Limb (tissue), 2 donors: ENCODE measurements around the gene PYURF.

ENCODE experiments used
- DNase-seq, 2 donors: peaks; one replicate each; pipeline ENCODE4 v3.0.0-alpha.2; 2016; ENCODE audit errors: extremely low spot score in 2 of 2

The PYURF gene

DNA sequence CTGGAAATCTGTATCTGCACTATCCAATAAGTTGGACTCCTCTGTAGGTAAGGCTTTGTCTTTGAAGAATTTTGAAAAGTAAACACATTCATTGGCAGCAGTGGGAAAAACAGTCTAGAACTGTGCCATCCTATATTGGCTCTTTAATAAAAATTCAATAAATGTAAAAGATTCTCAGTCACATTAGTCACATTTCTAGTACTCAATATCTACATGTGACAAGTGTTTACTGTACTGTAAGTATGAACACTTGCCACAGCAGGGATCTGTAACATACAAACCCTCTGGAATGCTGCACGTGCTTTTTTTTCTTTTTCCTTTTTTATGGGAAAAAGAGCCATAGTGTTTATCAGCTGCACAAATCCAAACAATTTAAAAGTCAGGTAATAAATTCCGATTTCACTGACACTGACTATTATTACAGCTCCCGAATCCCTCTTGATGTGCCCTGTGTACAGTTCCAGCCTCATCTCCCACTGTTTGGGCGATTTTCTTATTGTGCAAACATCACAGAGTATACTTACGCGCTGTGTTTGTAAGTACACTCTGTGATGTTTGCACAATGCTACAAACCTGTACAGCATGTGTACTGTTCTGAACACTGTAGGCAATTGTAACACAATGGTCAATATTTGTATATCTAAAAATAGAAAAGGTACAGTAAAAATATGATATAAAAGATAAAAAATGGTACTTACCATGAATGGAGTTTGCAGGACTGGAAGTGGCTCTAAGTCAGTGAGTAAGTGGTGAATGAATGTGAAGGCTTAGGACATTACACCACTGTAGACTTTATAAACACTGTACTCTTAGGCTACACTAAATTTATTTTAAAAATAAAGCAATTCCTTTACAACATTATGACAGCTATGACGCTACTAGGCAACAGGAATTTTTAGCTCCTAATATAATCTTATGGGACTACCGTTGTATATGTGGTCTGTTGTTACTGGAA is 8.7 kb downstream of the PYURF start:
- DNase-seq: no peak

DNA sequence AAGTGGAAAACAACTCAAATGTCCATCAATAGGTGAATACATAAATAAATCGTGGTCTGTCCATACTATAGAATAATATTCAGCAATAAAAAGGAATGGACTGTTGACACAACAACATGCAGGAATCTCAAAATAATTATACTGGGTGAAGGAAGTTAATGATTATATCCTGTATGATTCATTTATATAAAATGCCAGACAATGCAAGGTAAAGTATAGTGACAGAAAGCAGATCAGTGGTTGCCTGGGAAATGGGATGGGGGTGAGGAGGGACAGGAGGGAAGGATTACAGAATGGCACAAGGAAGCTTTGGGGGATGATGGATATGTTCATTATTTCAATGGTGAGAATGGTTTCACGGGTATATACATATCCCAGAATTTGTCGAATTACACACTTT is 12.3 kb downstream of the PYURF start:
- no peak for DNase-seq

DNA sequence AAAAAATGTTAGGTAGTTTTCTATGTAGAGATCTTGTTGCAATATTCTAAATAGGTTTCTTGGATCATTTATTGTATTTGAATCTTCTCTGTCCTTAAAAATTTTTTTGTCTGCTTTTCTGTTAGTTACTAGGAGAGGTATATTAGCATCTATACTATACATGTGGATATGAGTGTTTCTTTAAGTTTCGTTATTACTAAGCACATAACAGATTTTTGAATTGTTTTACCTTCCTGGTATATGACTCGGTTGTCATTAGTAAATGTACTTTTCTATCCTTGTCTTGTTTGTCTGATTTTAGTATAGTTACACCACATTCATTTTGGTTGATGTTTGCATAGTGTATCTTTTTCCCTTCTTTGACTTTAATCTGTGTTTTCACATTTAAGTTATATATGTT is 20.2 kb downstream of the PYURF start:
- DNase-seq: no peak

DNA sequence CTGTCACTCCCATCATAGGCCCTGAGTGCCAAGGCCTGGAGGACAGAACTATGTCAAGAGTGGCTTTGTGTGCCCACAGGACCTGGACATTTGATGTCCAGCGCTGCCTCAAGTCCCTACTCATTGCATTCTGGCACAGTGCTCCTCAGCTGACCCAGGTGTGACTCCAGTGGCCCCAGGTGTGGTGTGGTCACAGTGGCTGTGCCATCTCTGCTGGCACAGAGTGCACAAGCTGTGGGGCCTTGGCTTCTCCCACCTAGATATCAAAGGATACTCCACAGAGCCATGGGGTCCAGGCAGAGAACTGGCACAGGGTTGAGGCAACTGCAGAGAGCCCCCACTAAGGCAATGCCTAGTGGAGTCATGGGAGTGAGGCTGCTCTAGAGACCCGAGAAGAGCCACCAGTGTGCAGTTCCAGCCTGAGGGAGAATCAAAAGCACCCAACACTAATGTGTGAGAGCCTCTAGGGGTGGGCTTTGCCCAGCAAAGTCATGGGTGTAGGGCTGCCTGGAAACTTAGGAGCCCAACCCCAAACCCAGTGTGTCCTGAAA is 25.6 kb downstream of the PYURF start:
- DNase-seq: no peak

DNA sequence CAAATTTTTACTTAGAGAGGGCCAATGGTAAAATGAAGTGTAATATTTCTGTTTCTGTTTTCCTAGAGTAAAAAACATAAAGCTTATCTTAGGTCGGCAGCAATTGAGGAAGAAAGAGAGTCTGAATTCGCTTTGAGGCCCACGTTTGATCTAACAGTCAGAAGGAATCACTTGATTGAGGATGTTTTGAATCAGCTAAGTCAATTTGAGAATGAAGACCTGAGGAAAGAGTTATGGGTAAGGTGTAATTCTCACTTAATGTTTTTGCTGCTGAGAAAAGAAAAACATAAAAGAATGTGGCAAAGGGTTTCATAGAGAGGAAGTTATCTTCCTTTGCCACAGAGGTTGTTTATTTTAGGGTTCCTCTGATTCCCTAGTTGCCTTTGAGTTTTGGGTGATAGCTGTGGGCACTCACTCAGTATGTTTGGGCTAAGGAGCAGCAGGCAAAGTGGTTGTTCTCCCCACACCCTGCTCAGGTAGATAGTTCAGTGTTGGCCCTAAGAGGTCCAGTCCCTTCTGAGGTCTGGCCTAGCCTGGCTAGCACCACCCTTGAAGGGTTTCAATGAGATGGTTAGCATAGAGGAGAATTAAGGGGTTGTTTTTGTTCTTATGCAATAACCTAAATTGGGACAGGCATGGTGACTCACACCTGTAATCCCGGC is 34.3 kb downstream of the PYURF start:
- DNase-seq: no peak

DNA sequence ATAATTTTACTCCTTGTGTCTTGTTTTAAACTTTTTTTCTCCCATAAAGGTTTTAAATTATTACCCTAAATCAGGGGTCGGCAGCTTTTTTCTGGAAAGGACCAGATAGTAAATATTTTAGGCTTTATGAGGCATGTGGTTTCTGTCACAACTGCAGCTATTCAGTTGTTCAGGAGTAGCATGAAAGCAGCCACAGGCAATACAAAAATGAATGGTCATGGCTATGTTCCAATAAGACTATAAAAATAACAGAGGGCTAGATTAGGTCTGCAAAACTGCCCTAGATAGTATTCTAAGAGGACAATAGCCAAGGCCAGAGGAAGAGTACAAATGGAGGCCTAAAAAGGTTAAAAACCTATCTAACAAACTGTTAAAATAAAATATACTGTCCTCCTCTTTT is 42.0 kb downstream of the PYURF start:
- no peak for DNase-seq

DNA sequence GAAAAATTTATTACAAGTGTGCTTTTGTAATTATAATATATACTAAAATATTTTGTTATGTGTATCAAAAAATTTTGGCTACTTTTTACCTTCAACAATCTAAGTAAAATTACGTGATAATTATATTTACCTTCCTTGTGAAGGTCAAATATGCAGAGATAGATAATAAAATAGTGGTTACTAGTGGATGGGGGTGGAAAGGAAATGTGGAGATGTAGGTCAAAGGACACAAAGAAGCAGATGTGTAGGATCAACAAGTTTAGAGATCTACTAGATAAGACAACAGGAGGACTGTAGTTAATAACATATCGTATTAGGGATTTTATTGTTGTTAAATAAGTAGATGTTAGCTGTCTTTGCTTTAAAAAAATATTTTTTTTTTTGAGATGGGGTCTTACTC is 45.3 kb downstream of the PYURF start:
- DNase-seq: no peak

DNA sequence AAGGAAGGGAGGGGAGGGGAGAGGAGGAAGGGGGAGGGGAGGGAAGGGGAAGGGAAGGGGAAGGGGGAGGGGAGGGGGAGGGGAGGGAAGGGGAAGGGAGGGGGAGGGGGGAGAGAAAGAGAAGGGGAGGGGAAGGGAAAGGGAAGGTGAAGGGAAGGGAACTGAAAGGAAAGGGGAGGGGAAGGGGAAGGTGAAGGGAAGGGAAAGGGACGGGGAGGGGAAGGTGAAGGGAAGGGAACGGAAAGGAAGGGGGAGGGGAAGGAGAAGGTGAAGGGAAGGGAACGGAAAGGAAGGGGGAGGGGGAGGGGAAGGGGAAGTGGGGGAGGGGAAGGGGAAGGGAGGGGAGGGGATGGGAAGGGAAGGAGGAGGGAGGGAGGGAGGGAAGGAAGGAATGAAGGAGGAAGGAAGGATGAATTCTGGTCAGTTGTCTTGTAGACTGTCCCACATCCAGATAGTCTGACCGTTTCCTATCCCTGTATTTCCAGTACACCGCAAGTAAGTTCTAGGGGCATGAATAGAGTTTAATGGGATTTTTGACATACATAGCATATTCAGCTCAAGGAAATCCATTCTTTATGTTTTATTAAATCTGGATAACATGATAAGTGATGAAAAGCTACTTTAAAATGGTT is 46.2 kb downstream of the PYURF start:
- DNase-seq: no peak
